ENCODE measurements around the gene FBLN1.
"Not testable (repeated sequence)": the region's sequence is repeated elsewhere in the genome, so short reads cannot be mapped to it uniquely, and the experiment has no call there.

The FBLN1 gene

DNA sequence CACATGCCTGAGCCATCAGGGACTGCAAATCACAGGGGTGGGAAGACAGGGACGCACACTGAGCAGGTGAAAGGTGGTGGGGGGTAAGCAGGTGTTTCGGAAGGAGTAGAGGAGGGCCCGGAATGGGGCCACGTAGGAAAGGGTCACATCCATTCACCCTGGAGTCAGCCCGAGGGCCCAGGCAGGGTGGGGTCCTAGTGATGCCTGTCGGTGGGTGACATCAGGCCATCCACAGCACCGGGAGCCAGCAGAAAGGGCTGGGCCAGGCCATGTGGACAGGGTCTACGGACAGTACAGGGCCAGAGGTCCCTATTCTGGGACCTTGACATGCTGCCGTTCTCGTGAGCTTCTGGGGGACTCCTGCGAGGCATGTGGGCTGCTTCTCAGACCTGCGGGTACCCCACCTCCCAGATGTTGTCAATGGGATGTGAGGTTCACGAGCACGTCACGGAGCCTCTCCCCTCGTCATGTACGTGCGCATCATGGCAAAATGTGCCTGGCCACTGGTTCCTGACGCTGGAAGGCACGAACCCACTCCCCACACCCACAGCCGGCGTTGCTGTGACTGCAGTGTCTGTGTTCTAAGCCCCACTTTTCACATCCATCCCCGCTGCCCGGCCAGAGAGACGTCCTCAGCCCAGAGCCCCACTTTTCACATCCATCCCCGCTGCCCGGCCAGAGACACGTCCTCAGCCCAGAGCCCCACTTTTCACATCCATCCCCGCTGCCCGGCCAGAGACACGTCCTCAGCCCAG lies 84.1 kb downstream of the FBLN1 start:
- no peak for DNase-seq

GRCh38 chr22:45587638-45588505 lies 85.2 kb downstream of the FBLN1 start:
- DNase-seq = no peak

DNA sequence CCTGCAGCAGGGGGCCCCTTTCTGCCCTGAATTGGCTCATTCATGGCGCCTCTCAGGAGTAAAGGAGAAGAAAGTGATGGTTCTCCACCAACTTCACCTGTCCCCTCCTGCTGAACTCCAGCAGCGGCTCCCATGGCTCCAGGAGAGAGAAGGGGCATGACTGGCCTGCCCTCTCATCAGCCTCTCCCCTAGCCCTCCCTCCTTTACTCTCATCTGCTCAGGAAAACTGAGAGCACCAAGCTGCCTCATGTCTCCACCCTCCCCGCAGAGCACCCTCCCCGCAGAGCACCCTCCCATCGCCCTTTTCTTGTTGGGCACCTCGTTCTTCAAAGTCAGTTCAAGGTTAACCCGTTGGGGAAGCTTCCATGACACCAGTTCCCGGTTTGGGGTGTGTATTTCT lies 86.9 kb downstream of the FBLN1 start:
- DNase-seq = no peak

DNA sequence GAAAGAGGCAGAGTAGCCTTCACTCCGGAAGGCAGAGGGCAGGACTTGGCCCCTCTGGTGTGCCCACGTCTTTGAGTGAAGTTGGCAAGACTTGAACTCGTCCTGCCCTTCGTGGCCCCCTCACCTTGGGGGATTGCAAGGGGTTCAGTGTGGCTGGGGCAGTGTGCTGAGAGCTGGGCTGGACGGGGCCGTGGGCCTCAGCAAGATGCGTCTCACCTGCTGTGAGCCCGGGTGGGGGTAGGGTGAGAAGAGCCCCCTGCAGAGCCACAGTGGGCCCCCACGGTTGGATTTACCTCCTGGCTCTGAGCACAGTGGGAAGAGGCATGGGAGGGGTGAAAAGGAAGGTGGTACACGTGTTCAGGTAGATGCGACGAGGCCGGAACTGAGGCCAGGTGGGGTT lies 87.6 kb downstream of the FBLN1 start:
- no peak for DNase-seq

DNA sequence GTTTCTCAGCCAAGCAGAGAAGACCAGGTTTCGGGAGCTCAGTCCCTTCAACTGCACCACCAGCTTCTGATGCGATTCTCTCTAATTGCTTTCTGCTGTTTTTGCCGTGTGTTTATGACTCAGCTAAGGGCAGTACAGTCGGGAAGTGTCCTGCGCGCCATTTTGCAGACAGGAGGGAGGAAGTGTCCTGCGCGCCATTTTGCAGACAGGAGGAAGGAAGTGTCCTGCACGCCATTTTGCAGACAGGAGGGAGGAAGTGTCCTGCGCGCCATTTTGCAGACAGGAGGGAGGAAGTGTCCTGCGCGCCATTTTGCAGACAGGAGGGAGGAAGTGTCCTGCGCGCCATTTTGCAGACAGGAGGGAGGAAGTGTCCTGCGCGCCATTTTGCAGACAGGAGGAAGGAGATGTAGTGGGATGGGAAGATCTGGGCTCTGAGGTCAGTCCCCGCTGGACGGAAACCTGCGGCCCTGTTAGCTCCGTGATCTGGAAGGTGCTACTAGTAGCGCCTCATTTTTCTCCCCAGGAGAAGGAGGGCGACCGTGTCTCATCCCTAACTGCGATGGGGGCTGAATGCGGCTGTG lies 89.0 kb downstream of the FBLN1 start:
- DNase-seq = not testable (repeated sequence)

- DNase-seq = no peak
Observed at GRCh38 chr22:45594123-45594941, 91.6 kb downstream of the FBLN1 start.

- no peak for DNase-seq
Observed at GRCh38 chr22:45597460-45598192, 94.9 kb downstream of the FBLN1 start.

DNA sequence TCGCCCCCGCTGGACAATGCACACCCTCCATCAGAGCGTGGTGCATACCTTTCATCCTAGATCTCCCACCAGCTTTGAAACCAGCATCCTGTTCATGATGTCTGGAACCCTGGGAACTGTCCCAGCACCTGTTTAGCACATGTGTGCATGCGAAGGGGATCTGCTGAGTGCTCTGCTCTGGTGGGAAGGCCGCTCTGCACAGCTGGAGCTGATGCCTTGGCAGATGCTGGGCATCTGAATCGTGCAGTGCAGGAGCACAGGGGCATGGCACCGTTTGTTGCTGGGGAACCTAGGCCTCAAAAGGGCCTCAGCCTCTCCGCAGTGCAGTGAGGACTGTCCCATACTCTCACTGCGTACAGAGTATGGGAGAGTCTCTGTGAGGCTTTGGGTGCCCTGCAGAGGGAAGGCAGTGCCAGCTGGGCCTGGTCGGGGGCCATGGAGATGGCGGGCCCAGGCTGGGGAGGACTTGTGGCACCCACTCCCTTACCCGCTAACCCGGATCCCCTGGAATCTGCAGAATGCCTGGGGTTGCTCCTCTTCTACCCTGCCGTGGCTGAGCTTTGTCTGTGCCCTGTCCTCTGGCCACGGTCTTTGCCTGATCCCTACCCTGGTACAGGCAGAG lies 96.0 kb downstream of the FBLN1 start:
- no peak for DNase-seq

DNA sequence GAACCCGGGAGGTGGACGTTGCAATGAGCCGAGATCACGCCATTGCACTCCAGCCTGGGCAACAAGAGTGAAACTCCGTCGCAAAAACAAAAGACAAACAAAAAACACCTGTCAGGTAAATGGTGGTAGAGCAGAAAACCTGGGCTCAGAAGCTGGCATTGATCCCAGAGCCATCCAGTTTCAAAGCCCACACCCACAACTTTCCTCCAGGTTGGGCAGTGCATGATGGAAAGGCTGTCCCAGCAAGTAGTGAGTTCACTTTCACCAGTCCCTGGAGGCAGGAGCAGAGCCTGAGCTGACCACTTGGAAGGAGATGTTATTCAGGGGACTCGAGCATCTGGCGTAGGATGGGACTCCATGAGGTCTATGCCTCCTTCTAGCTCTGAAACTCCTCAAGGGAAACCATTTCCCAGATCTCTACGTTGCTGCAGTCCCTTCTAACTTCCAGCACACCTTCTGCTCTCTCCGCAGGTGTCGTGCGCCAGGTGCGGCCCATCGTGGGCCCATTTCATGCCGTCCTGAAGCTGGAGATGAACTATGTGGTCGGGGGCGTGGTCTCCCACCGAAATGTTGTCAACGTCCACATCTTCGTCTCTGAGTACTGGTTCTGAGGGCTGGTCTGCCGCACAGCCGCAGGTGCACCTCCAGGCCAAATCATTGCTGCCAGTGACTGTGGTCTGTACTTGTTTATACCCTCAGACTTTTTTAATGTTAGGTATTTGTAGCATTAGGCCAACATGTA lies 97.3 kb downstream of the FBLN1 start:
- DNase-seq = no peak

- no peak for DNase-seq
Observed at GRCh38 chr22:45600790-45601730, 98.4 kb downstream of the FBLN1 start.

DNA sequence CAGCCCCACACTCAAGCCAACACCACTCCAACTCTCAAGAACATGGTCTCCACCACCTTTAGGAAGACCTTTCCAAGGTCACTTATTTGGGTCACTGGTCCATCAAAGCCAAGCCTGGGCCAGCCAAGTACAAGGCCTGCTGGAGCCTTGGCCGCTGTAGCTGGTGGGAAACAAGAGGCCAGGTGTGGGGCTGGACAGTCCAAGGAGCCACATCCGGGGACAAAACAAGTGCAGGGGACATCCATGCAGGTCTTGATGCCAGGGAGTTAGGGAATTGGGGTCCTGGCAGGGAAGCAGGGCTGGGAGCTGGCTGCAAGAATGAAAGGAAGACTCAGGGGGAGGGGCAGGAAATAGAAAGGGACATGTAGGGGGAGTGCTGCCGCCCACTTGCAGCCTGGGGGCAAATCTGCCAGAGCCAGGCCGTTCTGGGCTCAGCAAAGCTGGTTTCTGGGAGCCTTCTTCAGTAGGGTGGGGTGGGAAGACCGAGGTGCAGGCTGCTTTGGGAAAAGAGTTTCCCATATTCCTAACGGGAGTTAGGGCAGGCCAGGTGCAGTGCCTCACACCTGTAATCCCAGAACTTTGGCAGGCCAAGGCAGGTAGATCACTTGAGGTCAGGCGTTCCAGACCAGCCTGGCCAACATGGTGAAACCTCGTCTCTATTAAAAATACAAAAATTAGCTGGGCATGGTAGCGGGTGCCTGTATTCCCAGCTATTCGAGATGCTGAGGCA lies 99.5 kb downstream of the FBLN1 start:
- DNase-seq = no peak

DNA sequence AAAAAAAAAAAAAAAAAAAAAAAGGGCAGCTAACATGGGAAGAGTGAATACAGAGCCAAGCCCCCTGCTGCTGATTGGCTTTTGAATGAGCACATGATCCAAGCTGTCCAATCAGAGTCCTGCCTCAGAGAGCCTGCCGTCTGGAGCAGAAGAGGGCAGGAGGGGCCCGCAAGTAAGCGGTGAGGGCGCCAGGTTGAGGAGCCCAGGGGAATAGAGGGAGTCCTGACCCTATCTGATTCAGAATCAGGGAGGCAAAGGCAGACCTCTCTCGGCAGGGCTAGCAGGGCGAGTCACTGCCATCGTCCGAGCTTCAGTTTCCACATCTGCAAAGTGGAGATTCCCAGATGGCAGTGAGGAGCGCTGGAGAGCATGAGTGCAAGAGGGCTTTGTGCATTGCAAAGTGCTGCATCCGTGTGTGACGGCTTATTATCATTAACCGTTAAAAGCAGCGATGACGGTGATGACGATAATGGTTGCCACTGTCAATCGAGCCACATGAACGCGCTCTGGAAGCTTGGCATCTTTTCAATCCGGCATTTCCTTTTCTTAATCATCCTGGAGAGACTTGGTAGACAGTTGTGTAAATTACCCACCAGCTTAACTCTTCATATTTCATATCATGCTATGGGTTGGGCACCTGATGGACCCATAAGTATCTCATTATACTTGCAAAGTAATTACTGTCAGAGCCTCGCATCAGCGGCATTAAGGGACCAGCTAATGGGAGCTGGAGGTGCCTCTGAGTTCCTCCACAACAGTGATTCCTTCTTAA lies 100.3 kb downstream of the FBLN1 start:
- peak; percentile 48 for DNase-seq

GRCh38 chr22:45603619-45604018 lies 100.9 kb downstream of the FBLN1 start:
- DNase-seq = no peak

GRCh38 chr22:45608045-45608444 lies 105.4 kb downstream of the FBLN1 start:
- not testable (repeated sequence) for DNase-seq

- DNase-seq = peak; percentile 77
Observed at GRCh38 chr22:45608763-45609180, 106.1 kb downstream of the FBLN1 start.

- peak; percentile 68 for DNase-seq
Observed at GRCh38 chr22:45612451-45612901, 109.8 kb downstream of the FBLN1 start.

DNA sequence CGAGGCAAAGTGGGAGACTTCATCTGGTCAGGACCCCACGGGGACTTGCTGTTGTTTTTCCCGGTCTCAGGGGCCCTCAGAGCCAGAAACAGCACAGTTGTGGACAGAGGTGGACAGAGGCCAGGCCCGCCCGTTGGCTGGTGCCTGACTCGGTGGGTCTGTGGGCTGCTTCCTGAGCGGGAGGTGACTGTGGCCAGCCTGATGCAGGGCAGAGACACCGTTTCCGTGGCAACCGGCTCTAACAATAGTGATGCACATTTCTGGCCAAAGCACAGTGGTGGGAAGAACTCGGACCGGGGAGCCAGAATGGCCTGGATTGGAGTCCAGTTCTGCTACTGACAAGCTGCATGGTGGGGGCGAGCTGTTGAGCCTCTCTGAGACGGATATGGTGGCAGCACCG lies 110.3 kb downstream of the FBLN1 start:
- no peak for DNase-seq

DNA sequence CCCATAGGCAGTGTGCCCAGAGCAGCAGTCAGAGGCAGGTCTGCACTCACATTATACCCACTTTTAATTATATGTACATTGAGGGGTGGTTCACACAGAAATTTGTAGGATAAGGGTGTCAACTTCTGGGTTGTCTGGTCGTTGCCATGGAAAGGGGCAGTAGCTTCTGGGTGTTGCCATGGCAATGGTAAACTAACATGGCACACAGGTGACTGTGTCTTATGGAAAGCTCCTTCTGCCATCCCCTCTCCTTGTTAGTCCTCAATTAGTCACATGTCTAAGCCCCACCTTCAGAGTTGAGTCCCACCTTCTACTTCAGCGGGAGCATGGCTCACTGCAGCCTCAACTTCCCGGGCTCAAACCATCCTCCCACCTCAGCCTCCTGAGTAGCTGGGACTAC lies 112.7 kb downstream of the FBLN1 start:
- no peak for DNase-seq

Data from activated CD4-positive, alpha-beta T cell treated with anti-CD3 and anti-CD28 coated beads, Interleukin-10, Interleukin-2, amounts not matched to agents 100 ng/mL and 50 ng/mL, durations not matched to agents 16 hours and 8 hours (primary cell).